ENCODE data around the gene FREY1. TPM values are rescaled to one million over a fixed set of nuclear protein-coding genes. Genes with fewer than 3 reads are reported as not detected.

The FREY1 gene
- total and polyA plus RNA-seq, 2 donors from 2014 or later: 0.99 to 1.0 TPM

DNA sequence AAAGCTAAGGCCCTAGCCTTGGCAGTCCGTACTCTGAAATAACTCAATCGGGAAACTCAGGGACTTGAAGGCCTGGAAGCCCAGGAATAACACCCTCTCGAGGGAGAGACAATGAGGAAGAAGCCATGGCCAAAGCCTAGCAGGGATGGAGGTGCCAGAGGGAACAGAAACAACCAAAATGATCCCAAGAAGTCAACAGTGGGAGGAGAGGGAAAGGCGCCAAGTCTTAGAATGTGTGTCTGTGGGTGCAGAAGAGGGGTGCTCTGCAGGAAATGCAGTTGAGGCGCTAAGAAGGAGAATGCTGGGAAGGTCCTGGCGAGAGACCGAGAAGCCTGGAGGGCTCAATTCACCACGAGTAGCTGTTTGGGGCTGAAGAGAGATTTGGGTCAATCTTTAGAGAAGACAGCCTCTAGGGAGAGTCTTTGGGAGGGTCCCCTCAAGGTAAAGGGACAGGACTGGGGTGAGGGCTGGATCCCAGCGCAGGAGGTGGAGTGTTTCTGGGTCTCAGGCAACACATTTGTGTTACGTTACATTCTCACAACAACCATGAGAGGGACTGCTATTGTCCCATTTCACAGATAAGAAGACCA is 22.4 kb downstream of the FREY1 start:
- no peak for FAIRE-seq
- H3K4me3 ChIP-seq (ENCODE audit: low read length in 3 of 3): peak overlapping the region in 1 of 3 donors; percentile 12
- no peak overlapping the region for H3K27ac ChIP-seq (ENCODE audit: low read depth in 2 of 2, low read length in 2 of 2)
- H3K36me3 ChIP-seq (ENCODE audit: control insufficient read depth in 2 of 3, insufficient read depth in 3 of 3, low read length in 3 of 3): peaks cover 3 to 27% (median 5%) of the 10 kb centered on the region in 3 donors
- no peaks in the 10 kb centered on the region for H3K9me3 ChIP-seq (ENCODE audit: control insufficient read depth in 2 of 3, insufficient read depth in 1 of 3, low read length in 3 of 3)
- H3K27me3 ChIP-seq (ENCODE audit: control insufficient read depth, insufficient read depth, low read length): no peaks in the 10 kb centered on the region
- no peak for TF ChIP-seq CTCF (IDR thresholded peaks at IDR 0.05; ENCODE audit: borderline replicate concordance, extremely low read depth, insufficient read depth)
- peaks cover 0 to 4% (median 0%) of the 10 kb centered on the region in 3 donors for H3K4me1 ChIP-seq (ENCODE audit: control insufficient read depth in 2 of 3, insufficient read depth in 2 of 3, low read depth in 1 of 3, low read length in 3 of 3)
- intact Hi-C loops (cut with DNase I): no loop called here
- DNase-seq: peak in 1 of 5 donors; percentile 25
- no peak overlapping the region for H3K9ac ChIP-seq (ENCODE audit: low read length in 3 of 3)

- no peak for FAIRE-seq
- DNase-seq: peak in 1 of 5 donors; percentile 33
- H3K4me3 ChIP-seq (ENCODE audit: low read length in 3 of 3): no peak overlapping the region
- TF ChIP-seq CTCF (IDR thresholded peaks at IDR 0.05; ENCODE audit: borderline replicate concordance, extremely low read depth, insufficient read depth): no peak
- H3K27ac ChIP-seq (ENCODE audit: low read depth in 2 of 2, low read length in 2 of 2): no peak overlapping the region
- peaks cover 0 to 4% (median 0%) of the 10 kb centered on the region in 3 donors for H3K4me1 ChIP-seq (ENCODE audit: control insufficient read depth in 2 of 3, insufficient read depth in 2 of 3, low read depth in 1 of 3, low read length in 3 of 3)
- H3K27me3 ChIP-seq (ENCODE audit: control insufficient read depth, insufficient read depth, low read length): no peaks in the 10 kb centered on the region
- H3K9me3 ChIP-seq (ENCODE audit: control insufficient read depth in 2 of 3, insufficient read depth in 1 of 3, low read length in 3 of 3): no peaks in the 10 kb centered on the region
- peaks cover 6 to 47% (median 22%) of the 10 kb centered on the region in 3 donors for H3K36me3 ChIP-seq (ENCODE audit: control insufficient read depth in 2 of 3, insufficient read depth in 3 of 3, low read length in 3 of 3)
- intact Hi-C loops (cut with DNase I): no loop called here
- H3K9ac ChIP-seq (ENCODE audit: low read length in 3 of 3): no peak overlapping the region
Observed at GRCh38 chr11:45881708-45882368, 25.2 kb downstream of the FREY1 start.

DNA sequence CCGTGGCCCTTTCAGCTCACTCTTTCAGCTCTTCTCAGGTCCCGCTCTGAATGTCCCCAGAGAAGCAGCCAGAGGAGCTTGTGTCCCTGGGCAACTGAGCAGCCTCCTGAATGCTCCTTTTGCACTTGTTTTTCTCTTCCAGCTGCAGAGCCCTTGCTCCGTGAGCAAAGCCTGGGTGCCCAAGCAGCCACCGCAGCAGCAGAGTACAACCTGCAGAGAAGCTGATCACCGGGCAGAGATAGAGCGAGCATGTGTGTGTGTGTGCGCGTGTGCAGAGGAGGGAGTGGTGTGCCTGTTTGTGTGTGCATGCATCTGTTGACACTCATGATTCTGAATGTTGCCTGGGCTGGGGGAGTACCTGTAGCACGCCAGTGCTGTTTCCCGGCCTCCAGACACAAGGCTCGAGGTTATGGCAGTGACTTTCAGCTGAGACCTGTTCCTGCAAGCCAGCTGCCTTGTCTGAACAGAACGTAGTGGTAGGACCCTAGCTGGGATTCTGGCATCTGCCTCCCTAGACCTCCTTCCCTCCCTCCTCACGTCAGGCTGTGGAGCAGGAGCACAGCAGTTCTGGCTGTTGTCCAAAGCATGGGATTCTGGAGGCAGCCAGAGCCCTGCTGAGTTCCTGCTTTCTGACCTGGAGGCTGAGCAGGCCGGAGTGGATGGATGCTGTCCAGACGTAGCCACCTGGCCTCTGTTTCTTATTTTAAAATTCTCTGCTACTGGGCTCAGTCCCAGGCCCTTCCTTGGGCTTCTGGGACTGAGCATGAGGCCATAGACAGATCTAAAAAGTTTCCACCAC is 26.1 kb downstream of the FREY1 start:
- DNase-seq (peak in 1 of 5 donors; percentile 39), FAIRE-seq (no peak)
- Histone ChIP-seq H3K27me3 (ENCODE audit: control insufficient read depth, insufficient read depth, low read length) (no peaks in the 10 kb centered on the region), H3K36me3 (ENCODE audit: control insufficient read depth in 2 of 3, insufficient read depth in 3 of 3, low read length in 3 of 3) (peaks cover 6 to 53% (median 22%) of the 10 kb centered on the region in 3 donors), H3K27ac (ENCODE audit: low read depth in 2 of 2, low read length in 2 of 2) (no peak overlapping the region), H3K4me1 (ENCODE audit: control insufficient read depth in 2 of 3, insufficient read depth in 2 of 3, low read depth in 1 of 3, low read length in 3 of 3) (peaks cover 0 to 4% (median 0%) of the 10 kb centered on the region in 3 donors), H3K9me3 (ENCODE audit: control insufficient read depth in 2 of 3, insufficient read depth in 1 of 3, low read length in 3 of 3) (no peaks in the 10 kb centered on the region), H3K9ac (ENCODE audit: low read length in 3 of 3) (no peak overlapping the region), H3K4me3 (ENCODE audit: low read length in 3 of 3) (no peak overlapping the region)
- no peak for TF ChIP-seq CTCF (IDR thresholded peaks at IDR 0.05; ENCODE audit: borderline replicate concordance, extremely low read depth, insufficient read depth)
- intact Hi-C loops (cut with DNase I): no loop called here

Data from kidney (tissue), 14 donors.